Measurements from ENCODE around the gene CCDC7.

GRCh38 chr10:32687546-32687945 lies 241.6 kb downstream of the CCDC7 start:
- TF ChIP-seq CTCF (IDR thresholded peaks at IDR 0.05): no peak
- TF ChIP-seq POLR2A (IDR thresholded peaks at IDR 0.05): no peak

Measured in adrenal gland (tissue), 5 donors.